Measurements from ENCODE around the gene RNF38. TPM values are rescaled to one million over a fixed set of nuclear protein-coding genes. Genes with fewer than 3 reads are reported as not detected.

RNF38 gene
- polyA plus RNA-seq, 1 donor from 2014 or later = 61.9 TPM

GRCh38 chr9:36357639-36358038 is 42.4 kb downstream of the RNF38 start:
- peaks cover 8% of the 10 kb centered on the region for H3K36me3 ChIP-seq (ENCODE audit: insufficient read depth, low read length)
- TF ChIP-seq TAF1 (IDR thresholded peaks at IDR 0.05; ENCODE audit: low read depth) = no peak
- TF ChIP-seq EP300 (conservative IDR thresholded peaks at IDR 0.05; ENCODE audit: poor library complexity, severe bottlenecking) = no peak
- TF ChIP-seq SMC3 (conservative IDR thresholded peaks at IDR 0.05; ENCODE audit: poor library complexity) = no peak
- H3K27ac ChIP-seq (ENCODE audit: low read length) = no peak overlapping the region
- H3K27me3 ChIP-seq (ENCODE audit: insufficient read depth, low read depth, low read length) = no peaks in the 10 kb centered on the region
- no peaks in the 10 kb centered on the region for H4K20me1 ChIP-seq (ENCODE audit: insufficient read depth)
- H3F3A ChIP-seq (ENCODE audit: insufficient read depth, low read length, poor library complexity, severe bottlenecking) = no peaks in the 10 kb centered on the region
- no peaks in the 10 kb centered on the region for H3K79me2 ChIP-seq (replicated peaks; ENCODE audit: insufficient read depth, low read length)
- no peak overlapping the region for H3K4me3 ChIP-seq (ENCODE audit: low read length)
- no peak overlapping the region for H3K4me2 ChIP-seq (ENCODE audit: low read length)
- H3K9ac ChIP-seq (ENCODE audit: low read length) = no peak overlapping the region
- H2AFZ ChIP-seq (ENCODE audit: low read depth, low read length) = no peak overlapping the region
- no peaks in the 10 kb centered on the region for H3K9me3 ChIP-seq (ENCODE audit: low read length)
- no peaks in the 10 kb centered on the region for H3K9me2 ChIP-seq (ENCODE audit: insufficient read depth, low read length)

- Histone ChIP-seq H3K36me3 (ENCODE audit: insufficient read depth, low read length) (peaks cover 21% of the 10 kb centered on the region), H3K79me2 (replicated peaks; ENCODE audit: insufficient read depth, low read length) (no peaks in the 10 kb centered on the region), H3K27me3 (ENCODE audit: insufficient read depth, low read depth, low read length) (no peaks in the 10 kb centered on the region), H3K27ac (ENCODE audit: low read length) (no peak overlapping the region), H3K4me2 (ENCODE audit: low read length) (no peak overlapping the region), H3K4me3 (ENCODE audit: low read length) (no peak overlapping the region), H4K20me1 (ENCODE audit: insufficient read depth) (no peaks in the 10 kb centered on the region), H3F3A (ENCODE audit: insufficient read depth, low read length, poor library complexity, severe bottlenecking) (no peaks in the 10 kb centered on the region), H3K9ac (ENCODE audit: low read length) (no peak overlapping the region), H2AFZ (ENCODE audit: low read depth, low read length) (no peak overlapping the region), H3K9me2 (ENCODE audit: insufficient read depth, low read length) (no peaks in the 10 kb centered on the region), H3K9me3 (ENCODE audit: low read length) (no peaks in the 10 kb centered on the region)
- no peak for TF ChIP-seq SMC3 (conservative IDR thresholded peaks at IDR 0.05; ENCODE audit: poor library complexity)
- no peak for TF ChIP-seq RAD21 (conservative IDR thresholded peaks at IDR 0.05)
- TF ChIP-seq CTCF (IDR thresholded peaks at IDR 0.05; ENCODE audit: poor library complexity, severe bottlenecking) = no peak
Observed at GRCh38 chr9:36346569-36346968, 53.5 kb downstream of the RNF38 start.

- Histone ChIP-seq H3K4me2 (ENCODE audit: low read length) (no peak overlapping the region), H3K27me3 (ENCODE audit: insufficient read depth, low read depth, low read length) (no peaks in the 10 kb centered on the region), H4K20me1 (ENCODE audit: insufficient read depth) (no peaks in the 10 kb centered on the region), H3F3A (ENCODE audit: insufficient read depth, low read length, poor library complexity, severe bottlenecking) (no peaks in the 10 kb centered on the region), H2AFZ (ENCODE audit: low read depth, low read length) (no peak overlapping the region), H3K4me3 (ENCODE audit: low read length) (no peak overlapping the region), H3K79me2 (replicated peaks; ENCODE audit: insufficient read depth, low read length) (no peaks in the 10 kb centered on the region), H3K36me3 (ENCODE audit: insufficient read depth, low read length) (peaks cover 18% of the 10 kb centered on the region), H3K9me2 (ENCODE audit: insufficient read depth, low read length) (no peaks in the 10 kb centered on the region), H3K9ac (ENCODE audit: low read length) (no peak overlapping the region), H3K9me3 (ENCODE audit: low read length) (no peaks in the 10 kb centered on the region), H3K27ac (ENCODE audit: low read length) (no peak overlapping the region)
- TF ChIP-seq REST (IDR thresholded peaks at IDR 0.05; ENCODE audit: borderline replicate concordance) (no peak), POLR2AphosphoS5 (IDR thresholded peaks at IDR 0.05) (no peak), TAF1 (IDR thresholded peaks at IDR 0.05; ENCODE audit: low read depth) (no peak), CTCF (IDR thresholded peaks at IDR 0.05; ENCODE audit: poor library complexity, severe bottlenecking) (no peak), EP300 (conservative IDR thresholded peaks at IDR 0.05; ENCODE audit: poor library complexity, severe bottlenecking) (no peak), EZH2 (IDR thresholded peaks at IDR 0.05; ENCODE audit: borderline replicate concordance, insufficient read depth, low read length, poor library complexity, severe bottlenecking) (no peak), MXI1 (conservative IDR thresholded peaks at IDR 0.05; ENCODE audit: poor library complexity, severe bottlenecking) (no peak), RAD21 (conservative IDR thresholded peaks at IDR 0.05) (no peak), SMC3 (conservative IDR thresholded peaks at IDR 0.05; ENCODE audit: poor library complexity) (no peak)
Observed at GRCh38 chr9:36345103-36345846, 54.8 kb downstream of the RNF38 start.

All from neural cell (in vitro differentiated cells).